WTC11 (cell line): Measurements from ENCODE around the gene CLPSL1. TPM values are rescaled to one million over a fixed set of nuclear protein-coding genes. Genes with fewer than 3 reads are reported as not detected.
A peak's percentile ranks its signal among the peaks of the same experiment; 100 is the strongest.

Experiments
- ATAC-seq: fragments of 200-7000 bp; cut with Tn5 transposase; 2 replicates; pipeline ENCODE4 v1.10.0; 2021; ENCODE audit warnings: mild to moderate bottlenecking, moderate library complexity
- CTCF ChIA-PET: fragments of 300-600 bp; sonication (Branson Sonifier 250); formaldehyde crosslinking; loops from one replicate; lab custom pipeline; 2021; ENCODE audit warnings: antibody characterized with exemption; lab: Charles Lee
- POLR2A ChIA-PET: fragments of 350-600 bp; sonication (Branson Sonifier 250); formaldehyde crosslinking; loops from one replicate; lab custom pipeline; 2021; ENCODE audit warnings: antibody characterized with exemption; lab: Charles Lee
- DNase-seq: peaks from one replicate; pipeline ENCODE4 v3.0.0; 2021; ENCODE audit warnings: low spot score
- H3K27ac Mint-ChIP-seq: 2 replicates; pipeline ENCODE4 v1.8.0; 2021; ENCODE audit warnings: mixed read lengths
- H3K27me3 Mint-ChIP-seq: 2 replicates; pipeline ENCODE4 v1.8.0; 2021; ENCODE audit warnings: low read depth, mild to moderate bottlenecking, moderate library complexity, mixed read lengths
- H3K36me3 Mint-ChIP-seq: 2 replicates; pipeline ENCODE4 v1.8.0; 2021; ENCODE audit warnings: mixed read lengths
- H3K4me1 Mint-ChIP-seq: 2 replicates; pipeline ENCODE4 v1.8.0; 2022; ENCODE audit warnings: mixed read lengths
- H3K4me3 Mint-ChIP-seq: 2 replicates; pipeline ENCODE4 v1.8.0; 2021; ENCODE audit warnings: mild to moderate bottlenecking, moderate library complexity, mixed read lengths
- H3K9me3 Mint-ChIP-seq: 2 replicates; pipeline ENCODE4 v1.8.0; 2021; ENCODE audit warnings: mixed read lengths
- CREB1 ChIP-seq: sonication (generic); formaldehyde crosslinking; IDR thresholded peaks from 2 replicates; pipeline ENCODE4 v1.8.0; 2023; ENCODE audit warnings: mild to moderate bottlenecking, missing genetic modification reagents
- CREM ChIP-seq: sonication (generic); formaldehyde crosslinking; IDR thresholded peaks from 2 replicates; pipeline ENCODE4 v1.8.1; 2022; ENCODE audit warnings: mild to moderate bottlenecking, missing genetic modification reagents, moderate library complexity
- CTCF ChIP-seq: fragments of 200-600 bp; IDR thresholded peaks from 2 replicates; pipeline ENCODE4 v1.8.0; 2022; ENCODE audit warnings: antibody characterized with exemption
- EMX1 ChIP-seq: fragments of 250-450 bp; sonication (Bioruptor Pico); IDR thresholded peaks from 2 replicates; pipeline ENCODE4 v1.8.0; 2021; ENCODE audit warnings: mild to moderate bottlenecking
- ESRRA ChIP-seq: sonication (generic); formaldehyde crosslinking; IDR thresholded peaks from 2 replicates; pipeline ENCODE4 v1.8.1; 2022; ENCODE audit warnings: mild to moderate bottlenecking, missing genetic modification reagents, borderline replicate concordance
- FOXK1 ChIP-seq: sonication (generic); formaldehyde crosslinking; IDR thresholded peaks from 2 replicates; pipeline ENCODE4 v1.8.0; 2022; ENCODE audit warnings: mild to moderate bottlenecking, moderate library complexity, missing genetic modification reagents
- GABPB1 ChIP-seq: sonication (generic); formaldehyde crosslinking; IDR thresholded peaks from 2 replicates; pipeline ENCODE4 v1.8.1; 2023; ENCODE audit warnings: mild to moderate bottlenecking, missing genetic modification reagents
- HMGA2 ChIP-seq: fragments of 250-450 bp; sonication (Bioruptor Pico); IDR thresholded peaks from 2 replicates; pipeline ENCODE4 v1.4.0; 2021; ENCODE audit warnings: mild to moderate bottlenecking, moderate library complexity
- KAT7 ChIP-seq: sonication (generic); formaldehyde crosslinking; IDR thresholded peaks from 2 replicates; pipeline ENCODE4 v1.8.1; 2023; ENCODE audit warnings: missing genetic modification reagents, mild to moderate bottlenecking, borderline replicate concordance
- MXD4 ChIP-seq: fragments of 250-450 bp; sonication (Bioruptor Pico); IDR thresholded peaks from 2 replicates; pipeline ENCODE4 v1.8.0; 2021; ENCODE audit warnings: mild to moderate bottlenecking, moderate library complexity, borderline replicate concordance
- MYBL2 ChIP-seq: sonication (generic); formaldehyde crosslinking; IDR thresholded peaks from 2 replicates; pipeline ENCODE4 v1.8.1; 2023; ENCODE audit warnings: mild to moderate bottlenecking, moderate library complexity, missing genetic modification reagents
- NFE2L1 ChIP-seq: sonication (generic); formaldehyde crosslinking; IDR thresholded peaks from 2 replicates; pipeline ENCODE4 v1.8.1; 2023; ENCODE audit warnings: missing genetic modification reagents
- OVOL2 ChIP-seq: fragments of 250-450 bp; sonication (Bioruptor Pico); IDR thresholded peaks from 2 replicates; pipeline ENCODE4 v1.9.0; 2021; ENCODE audit warnings: mild to moderate bottlenecking, borderline replicate concordance
- RORB ChIP-seq: fragments of 250-450 bp; sonication (Bioruptor Pico); IDR thresholded peaks from 2 replicates; pipeline ENCODE4 v1.9.0; 2021; ENCODE audit warnings: mild to moderate bottlenecking
- SOX15 ChIP-seq: fragments of 250-450 bp; sonication (Bioruptor Pico); IDR thresholded peaks from 2 replicates; pipeline ENCODE4 v1.9.0; 2021; ENCODE audit warnings: mild to moderate bottlenecking
- USF2 ChIP-seq: sonication (generic); formaldehyde crosslinking; IDR thresholded peaks from 2 replicates; pipeline ENCODE4 v1.8.1; 2023; ENCODE audit warnings: mild to moderate bottlenecking, missing genetic modification reagents, moderate library complexity
- ZBTB21 ChIP-seq: sonication (generic); formaldehyde crosslinking; IDR thresholded peaks from 2 replicates; pipeline ENCODE4 v1.8.1; 2023; ENCODE audit warnings: mild to moderate bottlenecking, missing genetic modification reagents, borderline replicate concordance
- ZNF138 ChIP-seq: sonication (generic); formaldehyde crosslinking; conservative IDR thresholded peaks from 2 replicates; pipeline ENCODE4 v1.8.1; 2022; ENCODE audit warnings: mild to moderate bottlenecking, moderate library complexity, missing genetic modification reagents
- ZNF219 ChIP-seq: sonication (generic); formaldehyde crosslinking; IDR thresholded peaks from 2 replicates; pipeline ENCODE4 v1.8.0; 2023; ENCODE audit warnings: missing genetic modification reagents, mild to moderate bottlenecking, borderline replicate concordance
- ZNF317 ChIP-seq: sonication (generic); formaldehyde crosslinking; IDR thresholded peaks from 2 replicates; pipeline ENCODE4 v1.8.1; 2023; ENCODE audit warnings: low read depth, mild to moderate bottlenecking, moderate library complexity, missing genetic modification reagents, borderline replicate concordance
- ZNF396 ChIP-seq: fragments of 250-450 bp; sonication (Bioruptor Pico); IDR thresholded peaks from 2 replicates; pipeline ENCODE4 v1.8.0; 2021; ENCODE audit warnings: mild to moderate bottlenecking, moderate library complexity, borderline replicate concordance
- ZNF416 ChIP-seq: fragments of 250-450 bp; sonication (Bioruptor Pico); IDR thresholded peaks from 2 replicates; pipeline ENCODE4 v1.9.0; 2021; ENCODE audit warnings: mild to moderate bottlenecking, inconsistent platforms
- ZNF423 ChIP-seq: fragments of 250-450 bp; sonication (Bioruptor Pico); IDR thresholded peaks from 2 replicates; pipeline ENCODE4 v2.1.2; 2022; ENCODE audit warnings: mild to moderate bottlenecking, moderate library complexity
- ZNF425 ChIP-seq: fragments of 250-450 bp; sonication (Bioruptor Pico); conservative IDR thresholded peaks from 2 replicates; pipeline ENCODE4 v1.9.0; 2021; ENCODE audit warnings: mild to moderate bottlenecking
- total RNA-seq: library from RNA; stranded (reverse); gene quantifications from 3 replicates; pipeline ENCODE4 v1.2.3, GENCODE V29; 2021
- TF ChIP-seq, protein P1 (sequence below): sonication (generic); formaldehyde crosslinking; IDR thresholded peaks from 2 replicates; pipeline ENCODE4 v1.8.0; 2023; ENCODE audit warnings: missing genetic modification reagents, mild to moderate bottlenecking, borderline replicate concordance

Gene CLPSL1
- total RNA-seq, 1 experiment from 2014 or later, result 0.42 TPM

DNA sequence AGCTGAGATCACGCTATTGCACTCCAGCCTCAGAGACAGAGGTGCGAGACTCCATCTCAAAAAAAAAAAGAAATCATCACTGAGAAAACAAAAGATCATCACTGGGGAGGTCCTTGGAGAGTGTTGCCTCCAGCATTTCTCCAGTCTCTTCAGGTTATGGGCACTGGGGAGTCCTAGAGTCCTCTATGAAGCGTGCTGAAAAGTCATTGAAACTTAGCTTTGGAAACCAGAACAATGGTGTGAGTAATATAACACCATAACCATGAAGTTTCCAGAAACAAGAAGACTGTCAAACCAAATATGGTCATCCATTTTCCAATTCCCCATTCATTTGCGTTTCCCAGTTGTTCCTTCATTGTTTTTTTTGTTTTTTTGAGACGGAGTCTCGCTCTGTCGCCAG, 30.3 kb upstream of the CLPSL1 start (continued):
- TF ChIP-seq ESRRA (CRISPR knock-in tag) (no peak), MYBL2 (CRISPR knock-in tag) (no peak), ZNF416 (CRISPR knock-in tag) (no peak), CREB1 (no peak), FOXK1 (CRISPR knock-in tag) (no peak), CREM (CRISPR knock-in tag) (no peak), OVOL2 (CRISPR knock-in tag) (no peak)
- TF ChIP-seq, all 79 proteins: peak for 0

GRCh38 chr6:35751594-35751993, 29.2 kb upstream of the CLPSL1 start:
- 0 out of 2 replicates have a peak, but pooled peaks cover 3% of the 10 kb centered on the region for H3K36me3 Mint-ChIP-seq
- DNase-seq (no peak), ATAC-seq (no peak)
- peaks cover 9% of the 10 kb centered on the region for H3K9me3 Mint-ChIP-seq
- ChIA-PET CTCF (interaction anchor here (2.2 kb wide), 1 partner anchor 15 kb away, joined by 5 read pairs; no protein-coding TSS in a partner anchor), POLR2A (interaction anchor here (1.1 kb wide), 1 partner anchor 12 kb away, joined by 3 read pairs; no protein-coding TSS in a partner anchor)
- no peaks in the 10 kb centered on the region; the same call in 1 of the 2 replicates for H3K27me3 Mint-ChIP-seq
- peak overlapping the region; percentile 56; the same call in 1 of the 2 replicates for H3K27ac Mint-ChIP-seq
- TF ChIP-seq GABPB1, result no peak
- no peak for TF ChIP-seq CTCF
- no peak for TF ChIP-seq ZNF396 (CRISPR knock-in tag)
- no peak for TF ChIP-seq ZNF425 (CRISPR knock-in tag)
- TF ChIP-seq RORB (CRISPR knock-in tag), result no peak
- TF ChIP-seq ZNF416 (CRISPR knock-in tag), result no peak
- no peak for TF ChIP-seq ZNF317 (CRISPR knock-in tag)
- TF ChIP-seq EMX1 (CRISPR knock-in tag), result no peak
- no peak for TF ChIP-seq OVOL2 (CRISPR knock-in tag)
- TF ChIP-seq SOX15 (CRISPR knock-in tag), result no peak
- TF ChIP-seq NFE2L1 (CRISPR knock-in tag), result no peak
- no peak for TF ChIP-seq USF2 (CRISPR knock-in tag)
- TF ChIP-seq HMGA2 (CRISPR knock-in tag), result no peak
- TF ChIP-seq ZNF138 (CRISPR knock-in tag), result no peak
- no peak for TF ChIP-seq ZBTB21 (CRISPR knock-in tag)
- TF ChIP-seq, all 79 proteins: peak for 0
- no peak overlapping the region for H3K4me3 Mint-ChIP-seq
- H3K4me1 Mint-ChIP-seq, result peaks cover 21% of the 10 kb centered on the region

GRCh38 chr6:35752330-35752729, 28.5 kb upstream of the CLPSL1 start:
- DNase-seq (no peak), ATAC-seq (no peak)
- H3K27me3 Mint-ChIP-seq, result no peaks in the 10 kb centered on the region; the same call in 1 of the 2 replicates
- peaks cover 8% of the 10 kb centered on the region for H3K9me3 Mint-ChIP-seq
- ChIA-PET CTCF (interaction anchor here (0.6 to 2.2 kb wide), 2 partner anchors 12 to 16 kb away, joined by 3 to 5 read pairs; no protein-coding TSS in a partner anchor), POLR2A (interaction anchor here (1.1 kb wide), 1 partner anchor 11 kb away, joined by 3 read pairs; no protein-coding TSS in a partner anchor)
- H3K4me1 Mint-ChIP-seq, result peaks cover 26% of the 10 kb centered on the region
- H3K27ac Mint-ChIP-seq, result no peak overlapping the region
- H3K4me3 Mint-ChIP-seq, result no peak overlapping the region
- 0 out of 2 replicates have a peak, but pooled peaks cover 3% of the 10 kb centered on the region for H3K36me3 Mint-ChIP-seq
- TF ChIP-seq MXD4 (CRISPR knock-in tag), result no peak
- TF ChIP-seq MYBL2 (CRISPR knock-in tag), result no peak
- TF ChIP-seq ZNF423 (CRISPR knock-in tag), result no peak
- TF ChIP-seq KAT7, result no peak
- TF ChIP-seq ZNF219 (CRISPR knock-in tag), result no peak
- no peak for TF ChIP-seq CREB1
- TF ChIP-seq, protein P1, sequence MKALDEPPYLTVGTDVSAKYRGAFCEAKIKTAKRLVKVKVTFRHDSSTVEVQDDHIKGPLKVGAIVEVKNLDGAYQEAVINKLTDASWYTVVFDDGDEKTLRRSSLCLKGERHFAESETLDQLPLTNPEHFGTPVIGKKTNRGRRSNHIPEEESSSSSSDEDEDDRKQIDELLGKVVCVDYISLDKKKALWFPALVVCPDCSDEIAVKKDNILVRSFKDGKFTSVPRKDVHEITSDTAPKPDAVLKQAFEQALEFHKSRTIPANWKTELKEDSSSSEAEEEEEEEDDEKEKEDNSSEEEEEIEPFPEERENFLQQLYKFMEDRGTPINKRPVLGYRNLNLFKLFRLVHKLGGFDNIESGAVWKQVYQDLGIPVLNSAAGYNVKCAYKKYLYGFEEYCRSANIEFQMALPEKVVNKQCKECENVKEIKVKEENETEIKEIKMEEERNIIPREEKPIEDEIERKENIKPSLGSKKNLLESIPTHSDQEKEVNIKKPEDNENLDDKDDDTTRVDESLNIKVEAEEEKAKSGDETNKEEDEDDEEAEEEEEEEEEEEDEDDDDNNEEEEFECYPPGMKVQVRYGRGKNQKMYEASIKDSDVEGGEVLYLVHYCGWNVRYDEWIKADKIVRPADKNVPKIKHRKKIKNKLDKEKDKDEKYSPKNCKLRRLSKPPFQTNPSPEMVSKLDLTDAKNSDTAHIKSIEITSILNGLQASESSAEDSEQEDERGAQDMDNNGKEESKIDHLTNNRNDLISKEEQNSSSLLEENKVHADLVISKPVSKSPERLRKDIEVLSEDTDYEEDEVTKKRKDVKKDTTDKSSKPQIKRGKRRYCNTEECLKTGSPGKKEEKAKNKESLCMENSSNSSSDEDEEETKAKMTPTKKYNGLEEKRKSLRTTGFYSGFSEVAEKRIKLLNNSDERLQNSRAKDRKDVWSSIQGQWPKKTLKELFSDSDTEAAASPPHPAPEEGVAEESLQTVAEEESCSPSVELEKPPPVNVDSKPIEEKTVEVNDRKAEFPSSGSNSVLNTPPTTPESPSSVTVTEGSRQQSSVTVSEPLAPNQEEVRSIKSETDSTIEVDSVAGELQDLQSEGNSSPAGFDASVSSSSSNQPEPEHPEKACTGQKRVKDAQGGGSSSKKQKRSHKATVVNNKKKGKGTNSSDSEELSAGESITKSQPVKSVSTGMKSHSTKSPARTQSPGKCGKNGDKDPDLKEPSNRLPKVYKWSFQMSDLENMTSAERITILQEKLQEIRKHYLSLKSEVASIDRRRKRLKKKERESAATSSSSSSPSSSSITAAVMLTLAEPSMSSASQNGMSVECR, result no peak
